Right lobe of liver (tissue), 4 donors: ENCODE results near the gene CXCL6.

Experiments used
- CTCF ChIP-seq, 4 donors: fragments of 200-600 bp in 3 of 4; fragments of 450-650 bp in 1 of 4; IDR thresholded peaks; one replicate each; pipeline versions ENCODE4 v1.5.1 to v1.8.0; 2016 to 2022; ENCODE audit warnings: antibody characterized with exemption in 4 of 4, mild to moderate bottlenecking in 2 of 4
- POLR2A ChIP-seq: fragments of 450-650 bp; IDR thresholded peaks from one replicate; pipeline ENCODE4 v1.6.1; 2017; ENCODE audit warnings: antibody characterized with exemption, mild to moderate bottlenecking
- donor health status: DM: no; HTN: no; CAD: no.
- donor health status: DM: no; HTN: no; CAD: no.
- donor health status: DM: no; HTN: yes; CAD: no.

- TF ChIP-seq CTCF (IDR thresholded peaks at IDR 0.05) = peak in 2 of 4 donors; percentile 15 to 33
- no peak for TF ChIP-seq POLR2A
Observed at GRCh38 chr4:73853246-73853704, 16.8 kb downstream of the CXCL6 start, which contains the start of gene PF4V1.
